Aortic smooth muscle cell (primary cell): ENCODE results near the gene ECEL1. TPM values are rescaled to one million over a fixed set of nuclear protein-coding genes. Genes with fewer than 3 reads are reported as not detected.

Source experiments
- total RNA-seq: library from RNA; depleted of rRNA; stranded (reverse); fragments of >200 nt; gene quantifications from 2 replicates; pipeline ENCODE4 v1.2.3, GENCODE V29; 2014

Gene ECEL1
- total RNA-seq = not detected in 2 replicates

GRCh38 chr2:232487385-232488096 lies at the start of gene ECEL1:
Gene ECEL1, minus strand, starts transcription at chr2:232487834. Its CDS starts 1,181 bp downstream, at chr2:232486653.

DNA sequence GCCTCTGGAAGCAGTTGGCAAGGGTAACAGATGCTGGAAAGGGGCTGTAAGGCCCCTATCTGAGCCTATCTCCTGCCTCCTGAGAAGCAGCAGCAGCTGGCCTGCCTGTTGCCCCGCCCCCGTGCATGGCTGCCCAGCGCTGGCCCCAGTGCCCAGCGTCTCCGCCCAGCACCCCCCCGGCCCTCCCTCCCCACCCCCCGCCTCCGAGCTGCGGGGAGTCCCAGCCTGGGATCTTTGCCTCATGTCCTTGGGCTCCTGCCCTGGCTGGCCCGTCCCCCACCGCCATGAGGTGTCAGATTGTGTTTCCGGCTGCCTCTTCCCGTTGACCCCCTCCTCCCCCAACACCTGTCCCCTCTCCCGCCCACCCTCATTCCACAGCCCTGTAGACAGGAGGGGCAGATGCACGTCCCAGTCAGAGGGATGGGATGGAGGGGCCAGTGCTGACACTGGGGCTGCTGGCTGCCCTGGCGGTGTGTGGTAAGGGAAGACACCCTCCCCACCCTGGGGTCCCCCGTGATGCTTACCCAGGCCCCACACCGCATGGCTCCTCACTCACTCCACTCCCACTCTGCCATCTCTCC lies 38.2 kb upstream of the ECEL1 start, which contains the start of gene CHRND:
CHRND (plus strand) TSS at position 370 of the 581 bp plus-strand sequence; CDS start at position 426, 56 bp downstream.

GRCh38 chr2:232519581-232520438 lies 32.2 kb upstream of the ECEL1 start, which contains the start of gene PRSS56:
Gene PRSS56, plus strand, starts transcription at chr2:232520388. Its CDS starts 211 bp downstream, at chr2:232520599.

GRCh38 chr2:232455426-232456255 lies 32.0 kb downstream of the ECEL1 start, which contains the start of gene ALPI:
Gene ALPI, plus strand, starts transcription at chr2:232456153. Its CDS starts 47 bp downstream, at chr2:232456200.

Other genes starting within 250 kb of the ECEL1 start
- gene ALPP, start 109.1 kb downstream of the ECEL1 start, total RNA-seq = not detected in 2 replicates
- not detected in 2 replicates for gene ALPG, start 81.0 kb downstream of the ECEL1 start, total RNA-seq
- not detected in 2 replicates for gene ALPI, start 31.7 kb downstream of the ECEL1 start, total RNA-seq
- gene PRSS56, start 32.6 kb upstream of the ECEL1 start, total RNA-seq = not detected in 2 replicates
- not detected in 2 replicates for gene CHRND, start 38.3 kb upstream of the ECEL1 start, total RNA-seq
- not detected in 2 replicates for gene CHRNG, start 51.9 kb upstream of the ECEL1 start, total RNA-seq
- gene TIGD1, start 62.7 kb upstream of the ECEL1 start, total RNA-seq = 2.5 TPM in 2 replicates
- gene EIF4E2, start 62.9 kb upstream of the ECEL1 start, total RNA-seq = 145 and 156 TPM in 2 replicates
- gene EFHD1, start 145.8 kb upstream of the ECEL1 start, total RNA-seq = 1.1 and 5.5 TPM in 2 replicates
- gene GIGYF2, start 209.5 kb upstream of the ECEL1 start, total RNA-seq = 59.0 and 63.9 TPM in 2 replicates